ENCODE data around the gene VAPA.

VAPA gene

GRCh38 chr18:9941103-9941502 is 27.3 kb downstream of the VAPA start:
- no peak for DNase-seq (ENCODE audit: low read depth in 2 of 2)

GRCh38 chr18:9941660-9942059 is 27.8 kb downstream of the VAPA start:
- no peak for DNase-seq (ENCODE audit: low read depth in 2 of 2)

- no peak for DNase-seq (ENCODE audit: low read depth in 2 of 2)
Measured at GRCh38 chr18:9943311-9943710, 29.5 kb downstream of the VAPA start.

DNA sequence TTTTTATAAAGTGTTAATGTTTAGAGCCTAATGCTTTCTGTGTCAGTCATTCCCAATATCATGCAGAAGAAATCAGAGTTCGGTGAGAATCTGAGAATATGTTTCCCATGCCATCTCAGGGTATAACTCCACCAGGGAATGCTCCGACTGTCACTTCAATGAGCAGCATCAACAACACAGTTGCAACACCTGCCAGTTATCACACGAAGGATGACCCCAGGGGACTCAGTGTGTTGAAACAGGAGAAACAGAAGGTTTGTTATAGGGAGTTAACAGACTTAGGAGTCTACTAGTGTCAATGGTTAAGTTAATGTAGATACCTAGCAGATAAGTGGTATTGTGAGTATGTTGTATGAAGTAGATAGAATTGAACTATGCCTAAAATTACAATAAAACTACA is 31.0 kb downstream of the VAPA start:
- no peak for DNase-seq (ENCODE audit: low read depth in 2 of 2)

- no peak for DNase-seq (ENCODE audit: low read depth in 2 of 2)
Measured at GRCh38 chr18:9946831-9947230, 33.0 kb downstream of the VAPA start.

DNA sequence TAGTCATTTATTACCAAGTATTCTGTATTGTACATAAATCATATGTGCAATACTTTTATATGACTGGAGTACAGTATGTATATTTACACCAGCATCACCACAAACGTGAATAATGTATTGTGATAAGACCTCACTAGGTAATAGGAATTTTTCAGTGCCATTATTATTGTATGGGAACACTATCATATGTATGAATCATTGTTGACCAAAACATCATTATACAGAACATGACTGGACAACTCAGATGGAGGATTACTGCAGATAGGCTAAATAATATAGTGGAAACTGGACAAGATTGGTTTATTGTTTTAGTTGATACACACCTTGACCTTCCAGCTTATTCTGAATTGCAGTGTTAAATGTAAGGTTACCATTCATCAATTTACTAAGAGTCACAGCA is 33.4 kb downstream of the VAPA start:
- no peak for DNase-seq (ENCODE audit: low read depth in 2 of 2)

GRCh38 chr18:9949315-9949714 is 35.5 kb downstream of the VAPA start:
- DNase-seq (ENCODE audit: low read depth in 2 of 2) = no peak

- DNase-seq (ENCODE audit: low read depth in 2 of 2) = no peak
Measured at GRCh38 chr18:9949861-9950260, 36.0 kb downstream of the VAPA start.

GRCh38 chr18:9950289-9951016 is 36.6 kb downstream of the VAPA start:
- no peak for DNase-seq (ENCODE audit: low read depth in 2 of 2)

DNA sequence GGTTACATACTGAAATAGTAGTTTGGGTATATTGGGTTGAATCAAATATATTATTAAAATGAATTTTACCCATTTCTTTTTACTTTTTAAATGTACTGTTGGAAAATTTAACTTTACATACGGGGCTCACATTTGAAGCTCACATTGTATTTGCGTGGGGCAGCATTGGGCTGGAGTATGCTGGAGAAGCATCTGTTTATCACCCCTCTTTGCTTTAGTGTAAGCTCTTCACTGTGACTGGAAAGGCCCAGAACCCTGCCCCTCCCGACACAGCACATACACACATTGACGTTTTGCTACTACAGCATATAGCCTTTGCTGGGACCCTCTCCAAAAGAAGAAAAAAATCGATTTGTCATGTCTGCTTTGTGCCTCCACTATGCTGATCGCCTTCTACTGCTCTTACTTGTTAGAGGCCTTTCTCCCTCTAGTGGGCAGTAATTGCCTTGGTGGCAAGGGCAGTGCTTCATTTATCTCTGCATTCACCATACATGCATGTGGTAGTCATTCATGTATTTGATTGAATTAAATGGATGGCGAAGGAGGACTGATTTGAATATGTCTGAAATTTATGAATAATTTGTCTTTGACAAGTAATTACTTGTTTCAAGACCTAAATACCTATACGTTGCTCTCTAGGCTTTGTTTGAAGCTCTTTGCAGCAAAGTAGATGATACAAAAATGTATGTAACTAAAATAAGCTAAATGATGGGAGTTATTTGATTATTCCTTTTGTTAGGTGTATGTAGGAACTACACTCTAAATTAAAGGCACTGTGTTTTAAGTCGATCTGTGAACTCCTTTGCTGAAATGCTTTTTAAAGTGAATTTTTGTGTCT is 37.4 kb downstream of the VAPA start:
- no peak for DNase-seq (ENCODE audit: low read depth in 2 of 2)

DNA sequence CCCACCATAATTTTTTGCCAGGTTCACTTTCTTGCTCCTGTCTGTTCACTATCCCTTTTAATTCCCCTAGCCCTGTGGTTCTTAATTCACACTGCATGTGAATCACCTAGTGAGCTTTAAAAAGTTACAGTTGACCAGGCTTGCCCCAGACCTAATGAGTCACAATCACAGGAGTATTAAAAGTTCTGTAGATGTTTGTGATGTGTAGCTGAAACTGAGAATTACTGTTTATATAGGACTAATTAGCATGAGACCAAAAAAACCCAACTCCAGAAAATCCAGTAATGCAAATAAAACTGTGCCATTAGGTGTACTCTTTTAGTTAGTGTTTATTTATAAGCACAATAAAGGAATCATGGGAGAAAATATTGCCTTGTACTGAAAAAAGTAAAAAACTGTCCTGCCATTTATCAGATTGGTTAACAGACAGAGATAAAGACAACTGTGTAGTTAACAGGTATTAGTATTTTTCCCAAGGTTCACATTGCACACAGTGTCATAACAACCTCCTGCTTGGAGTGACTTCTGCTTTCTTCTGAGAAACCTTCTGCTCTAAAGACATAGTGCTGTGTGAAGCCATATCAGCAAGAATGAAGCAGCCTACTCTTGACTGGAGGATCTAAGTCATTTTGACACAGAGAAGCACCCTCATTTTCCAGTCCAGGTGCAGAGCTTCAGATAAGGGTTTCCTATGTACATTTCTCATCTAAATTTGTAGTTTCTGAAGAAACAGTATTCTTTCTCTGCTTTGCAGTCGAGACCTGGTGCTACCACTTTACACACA is 39.0 kb downstream of the VAPA start:
- no peak for DNase-seq (ENCODE audit: low read depth in 2 of 2)

- DNase-seq (ENCODE audit: low read depth in 2 of 2) = no peak
Measured at GRCh38 chr18:9958861-9959399, 45.1 kb downstream of the VAPA start.

DNA sequence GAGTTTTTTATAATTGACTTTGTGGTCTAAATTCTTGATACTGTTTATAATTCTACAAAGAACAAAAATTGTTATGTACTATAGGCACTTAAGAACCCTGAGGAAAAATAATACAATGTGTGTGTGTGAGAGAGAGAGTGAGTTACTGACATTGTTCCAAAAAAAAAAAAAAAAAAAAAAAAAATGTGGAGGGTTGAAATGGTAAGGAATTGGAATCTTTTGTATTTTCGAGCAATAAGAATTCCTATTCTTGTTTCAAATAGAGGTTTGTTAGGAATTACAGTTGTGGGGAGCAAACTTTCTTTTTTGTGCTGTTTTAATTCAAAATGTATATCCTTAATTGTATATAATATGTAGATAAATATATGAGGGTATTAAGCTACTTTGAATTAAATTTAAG is 45.7 kb downstream of the VAPA start:
- DNase-seq (ENCODE audit: low read depth in 2 of 2) = no peak

- no peak for DNase-seq (ENCODE audit: low read depth in 2 of 2)
Measured at GRCh38 chr18:9960258-9960904, 46.6 kb downstream of the VAPA start.

DNA sequence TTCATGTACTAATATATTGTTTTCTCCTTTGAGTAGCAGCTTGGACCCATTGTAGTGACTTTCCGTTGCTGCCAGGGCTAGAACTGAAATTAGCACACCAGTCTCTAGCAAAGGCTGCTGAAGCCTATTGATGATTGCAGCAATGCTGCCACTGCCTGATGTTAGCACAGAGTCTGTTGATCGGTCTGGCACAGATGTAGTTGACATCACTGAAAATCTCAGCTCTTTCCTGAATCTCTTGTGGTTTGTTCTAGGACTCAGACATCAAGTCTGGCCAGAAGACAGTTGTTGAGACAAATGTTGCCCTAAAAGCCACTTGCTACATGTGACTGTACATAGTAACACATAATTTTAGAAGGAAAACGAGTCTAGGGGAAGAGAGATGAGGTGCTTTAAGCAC is 47.2 kb downstream of the VAPA start:
- DNase-seq (ENCODE audit: low read depth in 2 of 2) = no peak

DNA sequence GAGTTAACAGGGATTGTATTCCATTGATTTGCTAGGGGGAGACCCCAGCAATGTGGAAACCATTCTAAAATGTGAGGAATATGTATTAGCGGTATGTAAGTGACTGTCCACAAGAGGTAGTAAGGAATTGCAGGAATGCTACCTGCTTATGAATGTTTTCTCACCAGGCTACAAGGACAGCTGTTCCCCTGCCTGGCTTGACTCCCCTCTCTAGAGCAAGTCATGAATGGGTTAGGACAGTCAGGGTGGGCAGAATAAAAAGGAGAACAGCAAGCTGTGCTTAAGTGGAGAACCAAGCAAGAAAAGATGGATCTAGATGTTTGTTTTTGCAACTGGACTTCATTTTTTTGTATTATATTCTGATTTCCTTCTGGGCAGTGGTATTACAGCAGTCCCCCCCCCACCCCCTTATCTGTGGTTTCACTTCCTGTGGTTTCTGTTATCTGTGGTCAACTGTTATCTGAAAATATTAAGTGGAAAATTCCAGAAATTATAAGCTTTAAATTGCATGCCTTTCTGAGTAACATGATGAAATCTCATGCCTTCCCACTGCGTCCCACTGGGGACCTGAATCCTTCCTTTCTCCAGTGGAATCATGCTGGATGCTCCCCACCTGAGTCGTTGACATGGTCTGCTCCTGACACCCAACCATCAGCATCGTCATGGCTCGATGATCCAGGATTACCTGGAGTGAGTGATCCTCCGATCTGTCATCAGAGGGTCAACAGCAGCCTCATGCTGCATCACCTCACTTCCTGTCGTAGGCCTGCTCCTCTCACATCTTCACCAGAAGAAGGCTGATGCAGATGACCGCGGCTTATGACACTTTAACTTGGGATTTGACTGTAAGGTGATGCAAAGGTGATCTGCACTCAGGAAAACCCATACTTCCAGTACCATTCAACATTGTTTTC is 52.2 kb downstream of the VAPA start:
- no peak for DNase-seq (ENCODE audit: low read depth in 2 of 2)

GRCh38 chr18:9968081-9968848 is 54.4 kb downstream of the VAPA start:
- no peak for DNase-seq (ENCODE audit: low read depth in 2 of 2)

DNA sequence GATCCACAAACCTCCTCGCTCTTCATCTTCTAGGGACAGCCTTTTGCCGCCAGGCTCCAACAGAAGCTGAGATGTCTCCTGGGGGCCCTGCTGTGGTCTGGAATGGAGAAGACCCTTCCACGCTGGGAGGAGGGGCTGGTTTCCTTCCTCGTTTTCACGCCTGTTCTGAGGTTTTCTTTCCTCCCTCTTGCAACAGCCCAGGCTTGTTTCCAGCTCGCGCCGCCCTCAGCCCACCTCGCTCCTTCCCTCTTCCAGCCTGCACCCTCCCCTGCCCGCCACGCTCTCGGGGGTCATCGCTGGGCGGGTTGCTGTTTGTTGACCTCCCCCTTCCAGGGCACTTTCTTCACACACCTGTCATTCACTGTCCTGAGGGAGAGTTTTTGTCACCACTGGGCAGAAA is 55.4 kb downstream of the VAPA start:
- no peak for DNase-seq (ENCODE audit: low read depth in 2 of 2)

DNA sequence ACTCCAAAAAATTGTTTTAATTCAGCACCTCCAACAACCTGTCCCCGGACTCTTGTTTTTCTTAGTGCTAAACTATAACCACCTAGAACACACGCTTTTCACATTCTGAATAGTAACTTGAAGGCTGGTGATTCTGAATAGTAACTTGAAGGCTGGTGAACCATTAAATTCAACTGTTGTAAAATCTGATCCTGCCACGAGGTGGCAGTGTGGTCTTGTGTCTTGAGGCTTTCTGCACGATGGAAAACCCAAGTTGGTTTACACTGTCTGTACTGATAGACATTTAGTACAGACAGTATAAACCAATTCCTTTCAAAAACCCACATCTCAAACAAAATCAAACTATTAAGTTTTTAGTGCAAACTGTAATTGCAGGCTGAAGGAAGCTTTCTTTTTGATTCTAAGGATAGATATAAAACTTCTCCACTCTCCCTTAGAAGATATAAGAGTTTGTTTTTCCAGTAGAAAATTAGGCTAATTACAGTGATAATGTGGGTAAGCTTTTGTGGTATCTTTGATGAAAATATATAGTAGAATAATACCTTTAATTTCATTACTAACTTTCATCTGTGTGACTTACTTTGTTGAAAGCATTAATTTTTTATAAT is 57.6 kb downstream of the VAPA start:
- DNase-seq (ENCODE audit: low read depth in 2 of 2) = peak; percentile 42 to 60

All from stimulated activated CD4-positive, alpha-beta T cell treated with anti-CD3 and anti-CD28 coated beads, Interleukin-1b, Interleukin-23, amount 100 ng/mL, for 4 hours (primary cell).